Natural killer cell (primary cell): Measurements from ENCODE around the gene LRP1B. TPM values are rescaled to one million over a fixed set of nuclear protein-coding genes. Genes with fewer than 3 reads are reported as not detected.

Experiments
- ATAC-seq, 3 donors: fragments of 150-1000 bp in 2 of 3; fragments of 200-7000 bp in 1 of 3; cut with Tn5 transposase; 1 replicate in 1 of 3; 2 replicates in 2 of 3; pipeline ENCODE4 v1.10.0; 2021; ENCODE audit warnings: mild to moderate bottlenecking in 2 of 3, moderate library complexity in 2 of 3
- DNase-seq, 2 donors: peaks; one replicate each; pipeline versions ENCODE4 v3.0.0 to v3.0.0-alpha.2; 2013 to 2021; ENCODE audit warnings: mixed read lengths in 1 of 2
- H3K27ac ChIP-seq: one replicate; pipeline ENCODE4 v1.5.1; 2013; ENCODE audit warnings: mild to moderate bottlenecking, low read length
- H3K27me3 ChIP-seq: one replicate; pipeline ENCODE4 v1.6.1; 2013; ENCODE audit warnings: low read length; ENCODE audit not compliant: control insufficient read depth, insufficient read depth
- H3K36me3 ChIP-seq: one replicate; pipeline ENCODE4 v1.6.1; 2013; ENCODE audit warnings: low read length; ENCODE audit not compliant: control insufficient read depth, insufficient read depth
- H3K4me1 ChIP-seq: one replicate; pipeline ENCODE4 v1.6.1; 2013; ENCODE audit warnings: low read length; ENCODE audit not compliant: control insufficient read depth, insufficient read depth
- H3K4me3 ChIP-seq: one replicate; pipeline ENCODE4 v1.5.1; 2013; ENCODE audit warnings: low read length
- H3K9me3 ChIP-seq: one replicate; pipeline ENCODE4 v1.6.1; 2013; ENCODE audit warnings: low read length; ENCODE audit not compliant: control insufficient read depth, insufficient read depth
- H3K27ac Mint-ChIP-seq, 2 donors: one replicate each; pipeline ENCODE4 v1.8.0; 2022; ENCODE audit warnings: mild to moderate bottlenecking in 2 of 2, mixed read lengths in 2 of 2, moderate library complexity in 1 of 2
- H3K27me3 Mint-ChIP-seq, 2 donors: one replicate each; pipeline ENCODE4 v1.8.0; 2022; ENCODE audit warnings: low read depth in 2 of 2, mixed read lengths in 2 of 2
- H3K36me3 Mint-ChIP-seq: one replicate; pipeline ENCODE4 v1.8.0; 2022; ENCODE audit warnings: mixed read lengths
- H3K4me1 Mint-ChIP-seq, 2 donors: one replicate each; pipeline ENCODE4 v1.8.0; 2022; ENCODE audit warnings: mixed read lengths in 2 of 2
- H3K4me3 Mint-ChIP-seq: one replicate; pipeline ENCODE4 v1.8.0; 2022; ENCODE audit warnings: mild to moderate bottlenecking, moderate library complexity, mixed read lengths
- H3K9me3 Mint-ChIP-seq, 2 donors: one replicate each; pipeline ENCODE4 v1.8.0; 2022; ENCODE audit warnings: mixed read lengths in 2 of 2
- CTCF ChIP-seq: fragments of 200-600 bp; IDR thresholded peaks from one replicate; pipeline ENCODE4 v1.8.0; 2022; ENCODE audit warnings: antibody characterized with exemption
- WGBS: methylation state at CpG from one replicate; pipeline ENCODE4 v1.1.7; 2013; ENCODE audit warnings: missing lambda C conversion rate; ENCODE audit not compliant: insufficient coverage; 5-methylcytosine and 5-hydroxymethylcytosine counted together
- intact Hi-C: fragments of 100-400 bp; cut with micrococcal nuclease; formaldehyde crosslinking; loops from one replicate; pipeline ENCODE4 v1.14.2; 2022
- total RNA-seq, 4 donors: library from RNA; stranded (reverse); fragments of 120-200 nt in 1 of 4; gene quantifications; one replicate each; pipeline versions ENCODE4 v1.2.3 to v1.2.4, GENCODE V29; 2013 to 2022

The LRP1B gene
- total RNA-seq, 3 donors from 2014 or later (not counting 1 experiment from before 2014, with no cell fraction given) = 0.05 TPM; not detected in 2

GRCh38 chr2:141941210-141941714 lies 189.6 kb downstream of the LRP1B start:
- 50% methylated on average over 1 of the region's 1 CpG for WGBS
- H3K4me1 Mint-ChIP-seq = no peaks in the 10 kb centered on the region
- intact Hi-C loops = no loop called here
- no peaks in the 10 kb centered on the region for H3K27me3 Mint-ChIP-seq
- no peak overlapping the region for H3K27ac Mint-ChIP-seq
- H3K36me3 Mint-ChIP-seq = no peaks in the 10 kb centered on the region
- DNase-seq = no peak
- Histone ChIP-seq H3K36me3 (no peaks in the 10 kb centered on the region), H3K4me3 (no peak overlapping the region), H3K27ac (no peak overlapping the region), H3K9me3 (no peaks in the 10 kb centered on the region), H3K4me1 (no peaks in the 10 kb centered on the region), H3K27me3 (no peaks in the 10 kb centered on the region)
- no peak for ATAC-seq
- peaks cover 8 to 9% of the 10 kb centered on the region in 2 donors for H3K9me3 Mint-ChIP-seq
- TF ChIP-seq CTCF = no peak
- H3K4me3 Mint-ChIP-seq = no peak overlapping the region

DNA sequence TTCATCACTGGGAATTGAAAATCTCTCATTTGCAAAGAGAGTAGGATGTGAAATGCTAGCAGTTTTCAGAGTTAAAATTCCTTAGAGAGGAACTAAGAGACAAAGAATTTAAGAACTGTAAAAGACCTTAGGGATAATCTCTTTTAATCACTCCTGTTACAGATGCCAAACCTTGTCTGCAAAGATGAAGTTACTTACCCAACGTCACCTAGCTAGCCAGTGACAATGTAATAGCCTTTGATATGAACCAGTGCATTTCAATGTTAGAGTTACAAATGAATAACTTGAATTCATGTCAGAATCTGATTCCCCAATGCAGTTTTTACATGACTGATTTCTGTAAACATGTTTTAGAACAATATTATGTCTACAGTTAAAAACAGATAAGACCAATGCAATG lies 190.1 kb downstream of the LRP1B start:
- Mint-ChIP-seq H3K36me3 (no peaks in the 10 kb centered on the region), H3K27ac (no peak overlapping the region), H3K9me3 (peaks cover 5 to 6% of the 10 kb centered on the region in 2 donors), H3K4me3 (no peak overlapping the region), H3K27me3 (no peaks in the 10 kb centered on the region), H3K4me1 (no peaks in the 10 kb centered on the region)
- 100% methylated on average over 1 of the region's 1 CpG for WGBS
- ATAC-seq (no peak), DNase-seq (no peak)
- Histone ChIP-seq H3K9me3 (no peaks in the 10 kb centered on the region), H3K4me3 (no peak overlapping the region), H3K27me3 (no peaks in the 10 kb centered on the region), H3K36me3 (no peaks in the 10 kb centered on the region), H3K27ac (no peak overlapping the region), H3K4me1 (no peaks in the 10 kb centered on the region)
- intact Hi-C loops = no loop called here
- TF ChIP-seq CTCF = no peak

GRCh38 chr2:141933226-141933625 lies 197.6 kb downstream of the LRP1B start:
- H3K27me3 Mint-ChIP-seq = no peaks in the 10 kb centered on the region
- TF ChIP-seq CTCF = no peak
- DNase-seq = no peak
- H3K27me3 ChIP-seq = no peaks in the 10 kb centered on the region
- intact Hi-C loops = no loop called here
- no peaks in the 10 kb centered on the region for H3K4me1 Mint-ChIP-seq
- no peaks in the 10 kb centered on the region for H3K36me3 ChIP-seq
- no peaks in the 10 kb centered on the region for H3K36me3 Mint-ChIP-seq
- no peak overlapping the region for H3K4me3 ChIP-seq
- no peak overlapping the region for H3K27ac Mint-ChIP-seq
- H3K27ac ChIP-seq = no peak overlapping the region
- ATAC-seq = no peak
- H3K9me3 Mint-ChIP-seq = peaks cover 3 to 7% of the 10 kb centered on the region in 2 donors
- WGBS = no CpG with 5 or more reads among the region's 1 CpG
- H3K4me1 ChIP-seq = no peaks in the 10 kb centered on the region
- no peak overlapping the region for H3K4me3 Mint-ChIP-seq
- no peaks in the 10 kb centered on the region for H3K9me3 ChIP-seq

- Histone ChIP-seq H3K4me3 (no peak overlapping the region), H3K27ac (no peak overlapping the region), H3K36me3 (no peaks in the 10 kb centered on the region), H3K27me3 (no peaks in the 10 kb centered on the region), H3K4me1 (no peaks in the 10 kb centered on the region), H3K9me3 (no peaks in the 10 kb centered on the region)
- no peak for TF ChIP-seq CTCF
- WGBS = no CpG with 5 or more reads among the region's 2 CpGs
- no peak overlapping the region for H3K27ac Mint-ChIP-seq
- ATAC-seq (no peak), DNase-seq (no peak)
- peaks cover 6 to 9% of the 10 kb centered on the region in 2 donors for H3K9me3 Mint-ChIP-seq
- H3K36me3 Mint-ChIP-seq = no peaks in the 10 kb centered on the region
- no peaks in the 10 kb centered on the region for H3K27me3 Mint-ChIP-seq
- H3K4me1 Mint-ChIP-seq = no peaks in the 10 kb centered on the region
- intact Hi-C loops = no loop called here
- no peak overlapping the region for H3K4me3 Mint-ChIP-seq
Measured at GRCh38 chr2:141932261-141932660, 198.6 kb downstream of the LRP1B start.
